Activated T-helper 1 cell treated with anti-CD3 and anti-CD28 coated beads, Interleukin-12 subunit alpha, Interleukin-12 subunit beta, Interleukin-2, Interleukin-4 antibody, amounts not matched to agents 30 ng/mL and 10 ng/mL and 1 ng/mL, durations not matched to agents 14 hours and 24 hours and 36 hours (primary cell): ENCODE data around the gene FCER1G. TPM values are rescaled to one million over a fixed set of nuclear protein-coding genes. Genes with fewer than 3 reads are reported as not detected.

Experiments
- DNase-seq: peaks from one replicate; pipeline ENCODE4 v3.0.0; 2021; ENCODE audit warnings: low spot score
- H3K27ac Mint-ChIP-seq: one replicate; pipeline ENCODE4 v1.8.0; 2021; ENCODE audit warnings: mild to moderate bottlenecking, mixed read lengths
- H3K27me3 Mint-ChIP-seq: one replicate; pipeline ENCODE4 v1.8.0; 2022; ENCODE audit warnings: mild to moderate bottlenecking, moderate library complexity, mixed read lengths; ENCODE audit not compliant: insufficient read depth
- H3K36me3 Mint-ChIP-seq: one replicate; pipeline ENCODE4 v1.8.0; 2021; ENCODE audit warnings: low read depth, mixed read lengths
- H3K4me1 Mint-ChIP-seq: one replicate; pipeline ENCODE4 v1.8.0; 2021; ENCODE audit warnings: low read depth, mixed read lengths
- H3K4me3 Mint-ChIP-seq: one replicate; pipeline ENCODE4 v1.8.0; 2021; ENCODE audit warnings: mild to moderate bottlenecking, moderate library complexity, mixed read lengths
- H3K9me3 Mint-ChIP-seq: one replicate; pipeline ENCODE4 v1.8.0; 2021; ENCODE audit warnings: mixed read lengths
- intact Hi-C: fragments of 100-400 bp; cut with micrococcal nuclease; formaldehyde crosslinking; loops from one replicate; pipeline ENCODE4 v1.15.1; 2024
- total RNA-seq: library from RNA; stranded (reverse); gene quantifications from 2 replicates; pipeline ENCODE4 v1.2.3, GENCODE V29; 2022

FCER1G gene
- 0.93 and 1.5 TPM in 2 replicates for total RNA-seq

- Mint-ChIP-seq H3K9me3 (no peaks in the 10 kb centered on the region), H3K27ac (no peak within 1 kb of the TSS), H3K27me3 (no peaks in the 10 kb centered on the region), H3K36me3 (peaks cover 34% of the 10 kb centered on the region), H3K4me3 (peak within 1 kb of the TSS; percentile 43), H3K4me1 (peaks cover 42% of the 10 kb centered on the region)
- intact Hi-C loops, result no loop called here
- DNase-seq, result no peak
These were observed at the start of gene FCER1G for GRCh38 chr1:161215076-161215475. FCER1G (plus strand) TSS chr1:161215295; CDS start chr1:161215322, 27 bp downstream.

- peaks cover 61% of the 10 kb centered on the region for H3K4me1 Mint-ChIP-seq
- H3K27me3 Mint-ChIP-seq, result no peaks in the 10 kb centered on the region
- peak; percentile 95 for DNase-seq
- H3K27ac Mint-ChIP-seq, result peak within 1 kb of the TSS; percentile 99
- peaks cover 30% of the 10 kb centered on the region for H3K36me3 Mint-ChIP-seq
- peak within 1 kb of the TSS; percentile 87 for H3K4me3 Mint-ChIP-seq
- intact Hi-C loops, result loop anchor here (1.0 to 2.0 kb wide), 6 partner anchors 11 to 120 kb away; partner anchors contain the start of genes B4GALT3 and DEDD
- H3K9me3 Mint-ChIP-seq, result no peaks in the 10 kb centered on the region
These were observed 49.1 kb upstream of the FCER1G start, which contains the start of gene PPOX for GRCh38 chr1:161165742-161166668. PPOX (plus strand) TSS chr1:161166426; CDS start chr1:161166848, 422 bp downstream.

- Mint-ChIP-seq H3K4me3 (peak overlapping the region; percentile 87), H3K4me1 (peaks cover 60% of the 10 kb centered on the region), H3K9me3 (no peaks in the 10 kb centered on the region), H3K27ac (peak overlapping the region; percentile 99), H3K36me3 (peaks cover 29% of the 10 kb centered on the region), H3K27me3 (no peaks in the 10 kb centered on the region)
- DNase-seq, result no peak
- intact Hi-C loops, result loop anchor here (1.0 to 2.0 kb wide), 6 partner anchors 10 to 121 kb away; partner anchors contain the start of genes B4GALT3 and DEDD
These were observed 48.2 kb upstream of the FCER1G start for GRCh38 chr1:161166669-161167548.

- peaks cover 32% of the 10 kb centered on the region for H3K36me3 Mint-ChIP-seq
- no peak for DNase-seq
- no peak overlapping the region for H3K27ac Mint-ChIP-seq
- H3K9me3 Mint-ChIP-seq, result no peaks in the 10 kb centered on the region
- intact Hi-C loops, result no loop called here
- H3K4me1 Mint-ChIP-seq, result peaks cover 45% of the 10 kb centered on the region
- no peaks in the 10 kb centered on the region for H3K27me3 Mint-ChIP-seq
- peak overlapping the region; percentile 15 for H3K4me3 Mint-ChIP-seq
These were observed 46.2 kb upstream of the FCER1G start for GRCh38 chr1:161168906-161169305.

- peaks cover 37% of the 10 kb centered on the region for H3K36me3 Mint-ChIP-seq
- H3K27me3 Mint-ChIP-seq, result no peaks in the 10 kb centered on the region
- intact Hi-C loops, result no loop called here
- H3K27ac Mint-ChIP-seq, result no peak overlapping the region
- peaks cover 43% of the 10 kb centered on the region for H3K4me1 Mint-ChIP-seq
- H3K4me3 Mint-ChIP-seq, result no peak overlapping the region
- no peaks in the 10 kb centered on the region for H3K9me3 Mint-ChIP-seq
- no peak for DNase-seq
These were observed 43.9 kb upstream of the FCER1G start for GRCh38 chr1:161171191-161171590.

GRCh38 chr1:161171696-161172095 lies 43.4 kb upstream of the FCER1G start:
- intact Hi-C loops, result no loop called here
- H3K4me3 Mint-ChIP-seq, result no peak overlapping the region
- H3K4me1 Mint-ChIP-seq, result peaks cover 48% of the 10 kb centered on the region
- no peaks in the 10 kb centered on the region for H3K9me3 Mint-ChIP-seq
- no peak for DNase-seq
- no peak overlapping the region for H3K27ac Mint-ChIP-seq
- no peaks in the 10 kb centered on the region for H3K27me3 Mint-ChIP-seq
- peaks cover 37% of the 10 kb centered on the region for H3K36me3 Mint-ChIP-seq

- peaks cover 46% of the 10 kb centered on the region for H3K4me1 Mint-ChIP-seq
- H3K27ac Mint-ChIP-seq, result peak overlapping the region; percentile 2
- intact Hi-C loops, result no loop called here
- H3K9me3 Mint-ChIP-seq, result no peaks in the 10 kb centered on the region
- H3K4me3 Mint-ChIP-seq, result no peak overlapping the region
- no peak for DNase-seq
- no peaks in the 10 kb centered on the region for H3K27me3 Mint-ChIP-seq
- peaks cover 39% of the 10 kb centered on the region for H3K36me3 Mint-ChIP-seq
These were observed 42.7 kb upstream of the FCER1G start for GRCh38 chr1:161172349-161172748.

GRCh38 chr1:161172776-161173376 lies 42.2 kb upstream of the FCER1G start:
- peak overlapping the region; percentile 2 for H3K27ac Mint-ChIP-seq
- DNase-seq, result no peak
- H3K27me3 Mint-ChIP-seq, result no peaks in the 10 kb centered on the region
- no peak overlapping the region for H3K4me3 Mint-ChIP-seq
- H3K4me1 Mint-ChIP-seq, result peaks cover 49% of the 10 kb centered on the region
- H3K9me3 Mint-ChIP-seq, result no peaks in the 10 kb centered on the region
- peaks cover 39% of the 10 kb centered on the region for H3K36me3 Mint-ChIP-seq
- intact Hi-C loops, result no loop called here

GRCh38 chr1:161173711-161174110 lies 41.4 kb upstream of the FCER1G start:
- H3K9me3 Mint-ChIP-seq, result no peaks in the 10 kb centered on the region
- intact Hi-C loops, result no loop called here
- no peak overlapping the region for H3K27ac Mint-ChIP-seq
- peaks cover 48% of the 10 kb centered on the region for H3K4me1 Mint-ChIP-seq
- no peaks in the 10 kb centered on the region for H3K27me3 Mint-ChIP-seq
- H3K4me3 Mint-ChIP-seq, result no peak overlapping the region
- H3K36me3 Mint-ChIP-seq, result peaks cover 37% of the 10 kb centered on the region
- no peak for DNase-seq

- H3K27ac Mint-ChIP-seq, result peak overlapping the region; percentile 52
- no peaks in the 10 kb centered on the region for H3K9me3 Mint-ChIP-seq
- H3K27me3 Mint-ChIP-seq, result no peaks in the 10 kb centered on the region
- H3K36me3 Mint-ChIP-seq, result peaks cover 37% of the 10 kb centered on the region
- peaks cover 50% of the 10 kb centered on the region for H3K4me1 Mint-ChIP-seq
- peak overlapping the region; percentile 5 for H3K4me3 Mint-ChIP-seq
- DNase-seq, result no peak
- intact Hi-C loops, result no loop called here
These were observed 40.2 kb upstream of the FCER1G start for GRCh38 chr1:161174911-161175310.

- intact Hi-C loops, result loop anchor here (2.0 kb wide), 1 partner anchor 15 kb away; no protein-coding TSS in a partner anchor
- Mint-ChIP-seq H3K27ac (peak overlapping the region; percentile 100), H3K36me3 (peaks cover 35% of the 10 kb centered on the region), H3K4me3 (peak overlapping the region; percentile 98), H3K27me3 (no peaks in the 10 kb centered on the region), H3K9me3 (no peaks in the 10 kb centered on the region), H3K4me1 (peaks cover 58% of the 10 kb centered on the region)
- no peak for DNase-seq
These were observed 39.2 kb upstream of the FCER1G start for GRCh38 chr1:161175771-161176453.
